A549 (cell line): ENCODE data around the gene ARHGEF37. TPM values are rescaled to one million over a fixed set of nuclear protein-coding genes. Genes with fewer than 3 reads are reported as not detected.
"Not testable (repeated sequence)": the region's sequence is repeated elsewhere in the genome, so short reads cannot be mapped to it uniquely, and the experiment has no call there.

Experiments used
- ATAC-seq, 2 experiments: fragments of 200-7000 bp in 1 of 2; fragments of >200 bp in 1 of 2; cut with Nextera tagmentation in 1 of 2; cut with Tn5 transposase in 1 of 2; 3 replicates each; pipeline versions ENCODE4 v1.8.0 to v1.9.1; 2018 to 2020; ENCODE audit warnings: mild to moderate bottlenecking in 1 of 2, moderate library complexity in 1 of 2
- CTCF ChIA-PET: fragments of 300-600 bp; sonication (Branson Sonifier 250); formaldehyde crosslinking; extraction: SDS; loops from one replicate; lab custom pipeline; 2021; ENCODE audit warnings: antibody characterized with exemption, inconsistent platforms; lab: Yijun Ruan, JAX
- POLR2A ChIA-PET: fragments of 350-600 bp; formaldehyde crosslinking; extraction: SDS; loops from one replicate; lab custom pipeline; 2021; ENCODE audit warnings: antibody characterized with exemption, inconsistent platforms; lab: Yijun Ruan, JAX
- DNase-seq, 2 experiments: peaks; one replicate each; pipeline versions ENCODE4 v3.0.0 to v3.0.0-alpha.2; 2011 to 2016; ENCODE audit warnings: low read depth in 1 of 2, low spot score in 1 of 2
- FAIRE-seq: peaks from 2 replicates; lab custom pipeline; 2011; peaks lifted over from hg19 to GRCh38; lab: Jason Lieb, UNC
- H3K27ac ChIP-seq, 2 experiments: fragments of >200 bp; sonication (Bioruptor Twin); formaldehyde crosslinking; 3 replicates each; pipeline ENCODE4 v1.5.1; 2016 to 2017
- H3K4me1 ChIP-seq: fragments of >200 bp; sonication (Bioruptor Twin); formaldehyde crosslinking; 3 replicates; pipeline ENCODE4 v1.6.1; 2016
- H3K4me2 ChIP-seq: fragments of >200 bp; sonication (Bioruptor Twin); formaldehyde crosslinking; 3 replicates; pipeline ENCODE4 v1.6.1; 2016
- H3K4me3 ChIP-seq: fragments of >200 bp; sonication (Bioruptor Twin); formaldehyde crosslinking; 3 replicates; pipeline ENCODE4 v1.5.1; 2016
- H3K9me3 ChIP-seq: fragments of >200 bp; sonication (Bioruptor Twin); formaldehyde crosslinking; 3 replicates; pipeline ENCODE4 v1.6.1; 2016
- BHLHE40 ChIP-seq: IDR thresholded peaks from 2 replicates; pipeline ENCODE4 v1.6.1; 2012; ENCODE audit warnings: low read depth, low read length, inconsistent platforms
- CHD2 ChIP-seq: fragments of 150-350 bp; IDR thresholded peaks from 2 replicates; pipeline ENCODE4 v1.6.1; 2014; ENCODE audit warnings: low read length; ENCODE audit not compliant: partially characterized antibody
- CHD4 ChIP-seq: fragments of 200-600 bp; sonication (generic); IDR thresholded peaks from 2 replicates; pipeline ENCODE4 v1.6.1; 2016; ENCODE audit warnings: antibody characterized with exemption, mild to moderate bottlenecking, borderline replicate concordance
- FOSL2 ChIP-seq, 2 experiments: fragments of 450-650 bp in 1 of 2; fragments of >200 bp in 1 of 2; sonication (Bioruptor Twin) in 1 of 2; formaldehyde crosslinking; IDR thresholded peaks; 2 replicates each; pipeline versions ENCODE4 v1.5.0 to v1.6.1; 2016 to 2020; ENCODE audit warnings: mild to moderate bottlenecking in 1 of 2, moderate library complexity in 1 of 2
- HDAC2 ChIP-seq: fragments of 200-600 bp; sonication (generic); IDR thresholded peaks from 2 replicates; pipeline ENCODE4 v1.6.1; 2016
- HEYL ChIP-seq: fragments of 250-450 bp; sonication (Bioruptor Pico); IDR thresholded peaks from 2 replicates; pipeline ENCODE4 v1.8.0; 2021; ENCODE audit warnings: mild to moderate bottlenecking, moderate library complexity
- JUNB ChIP-seq: fragments of >200 bp; sonication (Bioruptor Twin); formaldehyde crosslinking; IDR thresholded peaks from 2 replicates; pipeline ENCODE4 v1.6.1; 2016
- MAFK ChIP-seq: fragments of 450-650 bp; IDR thresholded peaks from 2 replicates; pipeline ENCODE4 v1.6.1; 2014; ENCODE audit not compliant: partially characterized antibody
- MYC ChIP-seq: IDR thresholded peaks from 2 replicates; pipeline ENCODE4 v1.6.1; 2012; ENCODE audit warnings: mild to moderate bottlenecking, inconsistent platforms, low read length, improper control_type of control experiment, borderline replicate concordance
- POLR2AphosphoS2 ChIP-seq: conservative IDR thresholded peaks from 2 replicates; pipeline ENCODE4 v1.6.1; 2012; ENCODE audit warnings: low read length, improper control_type of control experiment, inconsistent platforms
- RNF2 ChIP-seq: fragments of 200-600 bp; sonication (generic); IDR thresholded peaks from 2 replicates; pipeline ENCODE4 v1.6.1; 2016; ENCODE audit warnings: low read depth, mild to moderate bottlenecking, antibody characterized with exemption, moderate library complexity, borderline replicate concordance
- SREBF2 ChIP-seq: fragments of 450-650 bp; IDR thresholded peaks from 2 replicates; pipeline ENCODE4 v1.6.1; 2014; ENCODE audit warnings: mild to moderate bottlenecking, moderate library complexity
- TFCP2L1 ChIP-seq: fragments of 250-450 bp; sonication (Bioruptor Pico); IDR thresholded peaks from 2 replicates; pipeline ENCODE4 v1.5.0; 2021; ENCODE audit warnings: mild to moderate bottlenecking
- ZC3H11A ChIP-seq: fragments of 450-650 bp; IDR thresholded peaks from 2 replicates; pipeline ENCODE4 v1.6.1; 2014; ENCODE audit warnings: antibody characterized with exemption, mild to moderate bottlenecking
- ZNF302 ChIP-seq: fragments of 250-450 bp; sonication (Bioruptor Pico); IDR thresholded peaks from 2 replicates; pipeline ENCODE4 v1.9.0; 2021; ENCODE audit warnings: inconsistent platforms, mild to moderate bottlenecking, moderate library complexity
- WGBS: methylation state at CpG from one replicate; pipeline ENCODE4 v1.1.6; 2017; ENCODE audit errors: missing lambda C conversion rate; 5-methylcytosine and 5-hydroxymethylcytosine counted together
- polyA plus RNA-seq, 4 experiments: library from polyadenylated mRNA; depleted of rRNA in 3 of 4; stranded (reverse); fragments of >200 nt; fragmentation: RNase III in 1 of 4; extraction: RNeasy Plus Mini Kit Qiagen cat#74134 plus additional on column Dnase treatment in 1 of 4; gene quantifications; 2 replicates in 3 of 4; 3 replicates in 1 of 4; pipeline ENCODE4 v1.2.3, GENCODE V29; 2011 to 2017
- TF ChIP-seq, protein P1 (sequence below): fragments of >200 bp; sonication (Bioruptor Twin); formaldehyde crosslinking; IDR thresholded peaks from 2 replicates; pipeline ENCODE4 v1.6.1; 2016
- TF ChIP-seq, protein P2 (sequence below): IDR thresholded peaks from 2 replicates; pipeline ENCODE4 v1.6.1; 2012

The ARHGEF37 gene
- polyA plus RNA-seq, 2 of the 4 experiments (the other 2 are of a cell fraction): 1.2 to 1.5 TPM

DNA sequence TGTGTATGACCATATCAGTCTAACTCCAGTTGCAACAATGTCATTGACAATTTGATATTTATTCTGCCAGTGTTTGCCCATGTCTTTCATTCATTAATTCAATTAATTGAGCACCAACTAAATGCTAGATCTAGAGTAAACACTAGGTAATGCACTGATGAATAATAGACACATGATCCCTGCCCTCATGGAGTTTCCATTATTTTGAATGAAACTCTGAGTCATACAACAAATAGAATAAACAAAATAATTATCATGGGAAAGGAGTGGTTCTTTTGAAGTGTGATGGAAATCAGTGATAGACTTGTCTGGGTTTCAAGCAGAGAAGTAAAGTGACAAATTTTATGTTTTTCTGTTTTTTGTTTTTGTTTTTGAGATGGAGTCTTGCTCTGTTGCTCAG is 4.6 kb downstream of the ARHGEF37 start:
- CTCF ChIA-PET: interaction anchor here (4.1 kb wide), 1 partner anchor 32 kb away, joined by 24 read pairs; no protein-coding TSS in a partner anchor

DNA sequence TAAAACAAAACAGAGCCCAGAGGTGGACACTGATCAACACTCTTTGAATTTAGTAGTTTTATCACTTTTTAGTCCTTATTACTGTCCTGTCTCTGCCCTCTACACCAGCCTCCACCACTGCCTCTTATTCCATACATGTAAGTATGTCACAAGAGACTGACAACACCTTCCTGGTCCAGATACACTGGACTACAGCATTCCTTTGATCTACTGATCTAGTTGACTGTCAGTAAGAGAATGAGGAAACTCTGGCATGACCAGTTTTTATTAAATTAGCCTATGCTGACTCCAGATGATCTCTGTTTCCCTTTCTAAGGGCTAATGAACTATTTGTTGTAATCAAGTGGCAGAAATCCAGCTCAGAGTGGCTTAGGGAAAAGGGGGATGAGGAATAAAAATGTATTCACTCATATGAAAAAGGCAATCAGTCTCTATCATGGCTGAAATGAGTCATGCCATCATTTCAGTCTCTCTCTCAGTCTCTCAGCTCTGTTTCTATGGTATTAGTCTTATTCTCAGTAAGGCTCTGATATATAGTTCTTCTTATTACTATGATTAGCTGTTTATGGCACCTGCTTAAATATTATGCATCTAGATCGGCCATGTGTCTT is 5.5 kb downstream of the ARHGEF37 start:
- Histone ChIP-seq H3K4me2 (no peak overlapping the region), H3K27ac (no peak overlapping the region), H3K4me3 (no peak overlapping the region)
- DNase-seq (no peak), FAIRE-seq (no peak)
- 77% methylated on average over 1 of the region's 1 CpG for WGBS
- TF ChIP-seq JUNB: no peak
- TF ChIP-seq, all 56 proteins: peak for 0
- no peak; a peak in 1 of 6 replicates for ATAC-seq
- Histone ChIP-seq H3K9me3 (no peaks in the 10 kb centered on the region), H3K4me1 (peaks cover 14% of the 10 kb centered on the region; the same call in 2 of the 3 replicates)
- ChIA-PET POLR2A (no interaction called here), CTCF (interaction anchor here (1.1 to 4.1 kb wide), 7 partner anchors 10 to 205 kb away, joined by 3 to 24 read pairs (median 4); partner anchors contain the start of gene CSNK1A1)

More for the DNA sequence above, 4.6 kb downstream of the ARHGEF37 start:
- Histone ChIP-seq H3K4me3 (no peak overlapping the region), H3K4me2 (no peak overlapping the region), H3K27ac (no peak overlapping the region), H3K4me1 (peaks cover 15% of the 10 kb centered on the region; the same call in 2 of the 3 replicates), H3K9me3 (no peaks in the 10 kb centered on the region)
- DNase-seq (no peak), FAIRE-seq (no peak), ATAC-seq (no peak)
- POLR2A ChIA-PET: no interaction called here
- TF ChIP-seq CHD4: no peak
- TF ChIP-seq POLR2AphosphoS2: no peak
- no peak for TF ChIP-seq FOSL2 (IDR thresholded peaks at IDR 0.05)
- peak; percentile 20; the same call in 1 of the 2 replicates for TF ChIP-seq FOSL2 (CRISPR knock-in tag; IDR thresholded peaks at IDR 0.05)

DNA sequence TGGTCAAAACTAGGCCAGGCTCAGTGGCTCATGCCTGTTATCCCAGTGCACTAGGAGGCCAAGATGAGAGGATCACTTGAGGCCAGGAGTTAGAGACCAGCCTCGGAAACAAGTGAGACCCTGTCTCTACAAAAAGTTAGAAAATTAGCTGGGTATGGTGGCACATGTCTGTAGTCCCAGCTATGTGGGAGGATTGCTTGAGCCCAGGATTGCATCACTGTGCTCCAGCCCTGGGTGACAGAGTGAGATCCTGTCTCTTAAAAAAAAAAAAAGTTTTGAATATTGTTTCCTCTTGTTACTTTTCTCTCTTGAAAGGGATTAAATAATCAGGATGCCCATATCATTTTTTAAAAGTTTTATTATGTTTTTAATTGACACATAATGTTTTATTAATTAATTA is 7.6 kb downstream of the ARHGEF37 start:
- Histone ChIP-seq H3K4me1 (0 out of 3 replicates have a peak, but pooled peaks cover 4% of the 10 kb centered on the region), H3K9me3 (no peaks in the 10 kb centered on the region)
- WGBS: 94% methylated on average over 1 of the region's 1 CpG
- TF ChIP-seq, protein P1, sequence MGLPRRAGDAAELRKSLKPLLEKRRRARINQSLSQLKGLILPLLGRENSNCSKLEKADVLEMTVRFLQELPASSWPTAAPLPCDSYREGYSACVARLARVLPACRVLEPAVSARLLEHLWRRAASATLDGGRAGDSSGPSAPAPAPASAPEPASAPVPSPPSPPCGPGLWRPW: no peak
- no peak for TF ChIP-seq MYC
- no peak for TF ChIP-seq CHD2
- TF ChIP-seq HDAC2: no peak
- TF ChIP-seq, protein P2, sequence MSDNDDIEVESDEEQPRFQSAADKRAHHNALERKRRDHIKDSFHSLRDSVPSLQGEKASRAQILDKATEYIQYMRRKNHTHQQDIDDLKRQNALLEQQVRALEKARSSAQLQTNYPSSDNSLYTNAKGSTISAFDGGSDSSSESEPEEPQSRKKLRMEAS: no peak
- TF ChIP-seq, all 56 proteins: peak for 0
- no peak for FAIRE-seq
- POLR2A ChIA-PET: no interaction called here
- CTCF ChIA-PET: interaction anchor here (0.6 to 4.1 kb wide), 6 partner anchors 8 to 207 kb away, joined by 3 to 24 read pairs (median 8); no protein-coding TSS in a partner anchor
- H3K4me3 ChIP-seq: no peak overlapping the region
- H3K27ac ChIP-seq: no peak overlapping the region
- no peak for ATAC-seq
- no peak overlapping the region for H3K4me2 ChIP-seq
- DNase-seq: no peak

DNA sequence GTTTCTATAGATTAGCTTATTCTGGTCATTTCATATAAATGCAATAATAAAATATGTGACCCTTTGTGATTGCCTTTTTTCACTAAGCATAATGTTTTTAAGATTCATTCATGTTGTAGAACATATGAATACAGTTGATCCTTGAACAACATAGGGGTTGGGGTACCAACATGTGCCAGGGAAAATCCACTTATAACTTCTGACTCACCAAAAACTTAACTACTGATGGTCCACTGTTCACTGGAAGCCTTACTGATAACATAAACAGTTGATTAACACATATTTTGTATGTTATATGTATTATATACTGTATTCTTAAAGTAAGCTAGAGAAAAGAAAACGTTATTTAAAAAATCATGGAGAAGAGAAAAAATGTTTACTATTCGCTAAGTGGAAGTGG is 12.1 kb downstream of the ARHGEF37 start:
- no peak overlapping the region for H3K4me2 ChIP-seq
- H3K27ac ChIP-seq: no peak overlapping the region
- CTCF ChIA-PET: interaction anchor here (0.8 to 2.8 kb wide), 6 partner anchors 12 to 74 kb away, joined by 3 to 17 read pairs (median 3); partner anchors contain the start of gene CSNK1A1
- WGBS: 73% methylated on average over 2 of the region's 2 CpGs
- DNase-seq (no peak), FAIRE-seq (peak; percentile 28), ATAC-seq (no peak)
- no peak overlapping the region for H3K4me3 ChIP-seq
- peaks cover 8% of the 10 kb centered on the region; the same call in 2 of the 3 replicates for H3K4me1 ChIP-seq
- TF ChIP-seq MAFK (peak; percentile 49), TFCP2L1 (CRISPR knock-in tag) (no peak)
- H3K9me3 ChIP-seq: no peaks in the 10 kb centered on the region
- POLR2A ChIA-PET: no interaction called here

DNA sequence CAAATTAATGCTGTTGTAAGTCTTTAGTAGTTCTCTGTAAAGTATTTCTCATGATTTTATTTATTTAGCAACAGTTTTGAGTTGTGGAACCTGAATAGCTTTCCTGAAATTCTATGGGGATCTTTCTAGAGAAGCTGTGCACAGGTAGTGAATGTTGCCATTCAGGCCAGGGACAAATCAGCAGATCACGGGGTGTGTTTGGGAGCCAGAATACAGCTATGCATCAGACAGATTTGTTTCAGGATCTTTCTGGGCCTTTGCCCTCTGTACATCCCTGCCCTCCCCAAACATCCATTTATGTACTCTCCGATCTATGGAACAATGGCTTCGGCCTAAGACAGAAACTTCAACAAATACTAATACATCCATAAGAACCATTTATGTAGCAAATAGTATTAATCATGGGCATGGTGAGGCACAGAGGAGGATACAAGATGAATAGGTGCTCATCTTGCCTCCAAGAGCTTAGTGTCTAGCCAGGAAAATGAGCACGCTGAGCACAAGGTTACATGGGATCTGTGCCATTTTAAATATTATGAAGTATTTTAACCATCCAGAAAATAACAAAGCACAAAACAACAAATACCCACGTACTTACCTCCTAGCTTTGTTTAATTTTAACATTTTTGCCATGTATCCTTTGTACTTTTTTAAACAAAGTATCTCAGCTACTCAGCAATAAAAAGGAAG is 13.1 kb downstream of the ARHGEF37 start:
- no peak for FAIRE-seq
- 77% methylated on average over 5 of the region's 5 CpGs for WGBS

DNA sequence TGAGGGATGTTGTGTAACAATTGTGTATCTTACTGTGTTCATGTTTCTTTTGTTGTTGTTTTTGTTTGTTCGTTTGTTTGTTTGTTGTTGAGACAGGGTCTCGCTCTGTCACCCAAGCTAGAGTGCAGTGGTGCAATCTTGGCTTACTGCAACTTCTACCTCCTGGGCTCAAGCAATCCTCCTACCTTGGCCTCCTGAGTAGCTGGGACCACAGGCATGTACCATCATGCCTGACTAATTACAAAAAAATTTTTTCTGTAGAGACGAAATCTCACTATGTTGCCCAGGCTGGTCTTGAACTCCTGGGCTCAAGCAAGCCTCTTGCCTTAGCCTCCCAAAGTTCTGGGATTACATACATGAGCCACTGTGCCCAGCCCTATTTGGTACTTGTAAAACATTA is 13.8 kb downstream of the ARHGEF37 start:
- 42% methylated on average over 3 of the region's 3 CpGs for WGBS
- H3K4me2 ChIP-seq, POLR2A ChIA-PET, H3K9me3 ChIP-seq, H3K4me3 ChIP-seq, FAIRE-seq, DNase-seq, H3K4me1 ChIP-seq, H3K27ac ChIP-seq, ATAC-seq: not testable (repeated sequence)
- CTCF ChIA-PET: interaction anchor here (0.6 to 2.8 kb wide), 3 partner anchors 14 to 23 kb away, joined by 3 to 17 read pairs (median 10); no protein-coding TSS in a partner anchor

More for the DNA sequence above, 13.1 kb downstream of the ARHGEF37 start:
- Histone ChIP-seq H3K9me3 (no peaks in the 10 kb centered on the region), H3K4me2 (no peak overlapping the region), H3K4me3 (no peak overlapping the region), H3K4me1 (peaks cover 8% of the 10 kb centered on the region; the same call in 2 of the 3 replicates), H3K27ac (no peak overlapping the region)
- POLR2A ChIA-PET: no interaction called here
- TF ChIP-seq MYC (no peak), POLR2AphosphoS2 (no peak), MAFK (no peak), FOSL2 (IDR thresholded peaks at IDR 0.05) (no peak), FOSL2 (CRISPR knock-in tag; IDR thresholded peaks at IDR 0.05) (no peak), RNF2 (no peak), BHLHE40 (no peak), HEYL (CRISPR knock-in tag) (no peak), JUNB (no peak), SREBF2 (no peak), ZC3H11A (no peak), TFCP2L1 (CRISPR knock-in tag) (no peak), HDAC2 (no peak), ZNF302 (CRISPR knock-in tag) (no peak)
- DNase-seq (no peak), ATAC-seq (no peak)
- CTCF ChIA-PET: interaction anchor here (1.3 to 2.8 kb wide), 3 partner anchors 15 to 73 kb away, joined by 3 to 17 read pairs (median 10); no protein-coding TSS in a partner anchor
